Activated CD4-positive, CD25-positive, alpha-beta regulatory T cell (primary cell): ENCODE data around the gene SIPA1L3.

ENCODE experiments used
- DNase-seq, 4 experiments: peaks; one replicate each; lab custom pipeline; 2025; lab: John Stamatoyannopoulos, UW

SIPA1L3 gene

DNA sequence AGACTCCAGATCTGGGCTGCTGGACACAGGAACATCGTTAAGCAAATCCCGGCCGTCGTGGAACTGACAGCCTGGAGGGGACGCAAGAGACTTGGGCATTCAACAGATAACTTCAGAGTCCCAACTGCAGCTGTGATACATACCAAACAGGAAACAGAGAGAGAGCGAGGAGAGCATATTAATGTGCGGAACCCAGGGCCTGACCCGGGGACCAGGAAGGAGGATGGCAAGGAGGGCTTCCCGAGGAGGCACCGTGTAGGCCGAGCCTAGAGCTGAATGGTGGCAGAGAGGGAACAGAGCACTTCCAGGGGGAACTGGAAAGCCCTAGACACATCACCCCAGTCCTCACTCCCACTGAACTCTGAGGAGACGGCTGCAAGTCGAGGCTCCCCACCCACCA lies 68.1 kb downstream of the SIPA1L3 start:
- DNase-seq = no peak

DNA sequence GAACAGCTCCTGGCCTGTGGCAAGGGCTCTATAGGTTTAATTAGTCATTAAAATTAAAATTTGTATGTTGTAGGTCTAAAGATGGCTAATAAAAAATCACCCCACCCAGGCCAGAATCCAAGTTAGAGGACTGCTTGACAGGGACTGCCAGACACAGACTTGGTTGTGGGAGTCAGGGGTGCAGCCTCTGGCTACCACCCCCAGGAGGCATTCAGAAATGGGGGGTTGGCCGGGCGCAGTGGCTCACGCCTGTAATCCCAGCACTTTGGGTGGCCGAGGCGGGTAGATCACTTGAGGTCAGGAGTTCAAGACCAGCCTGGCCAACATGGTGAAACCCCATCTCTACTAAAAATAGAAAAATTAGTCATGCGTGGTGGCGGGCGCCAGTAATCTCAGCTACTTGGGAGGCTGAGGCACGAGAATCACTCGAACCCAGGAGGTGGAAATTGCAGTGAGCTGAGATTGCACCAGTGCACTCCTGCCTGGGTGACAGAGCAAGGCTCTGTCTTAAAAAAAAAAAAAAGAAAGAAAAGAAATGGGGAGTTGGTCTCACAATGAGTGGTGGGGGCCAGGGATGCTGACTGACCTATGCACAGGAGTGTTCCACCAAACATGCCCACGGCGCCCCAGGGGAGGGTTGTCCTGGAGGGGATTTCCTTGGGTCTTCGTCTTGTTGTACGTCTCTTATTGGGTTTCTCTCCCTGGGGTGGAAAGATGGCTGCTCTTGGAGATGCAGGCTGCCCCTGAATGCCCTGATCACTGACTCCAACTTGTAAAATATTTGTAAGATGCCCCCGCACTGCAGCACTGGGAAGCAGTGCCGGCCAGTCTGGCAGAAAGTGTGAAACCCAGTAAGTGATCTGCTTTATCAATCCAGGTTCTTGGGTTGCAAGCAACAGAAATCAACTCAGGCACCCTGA lies 68.8 kb downstream of the SIPA1L3 start:
- DNase-seq = no peak

DNA sequence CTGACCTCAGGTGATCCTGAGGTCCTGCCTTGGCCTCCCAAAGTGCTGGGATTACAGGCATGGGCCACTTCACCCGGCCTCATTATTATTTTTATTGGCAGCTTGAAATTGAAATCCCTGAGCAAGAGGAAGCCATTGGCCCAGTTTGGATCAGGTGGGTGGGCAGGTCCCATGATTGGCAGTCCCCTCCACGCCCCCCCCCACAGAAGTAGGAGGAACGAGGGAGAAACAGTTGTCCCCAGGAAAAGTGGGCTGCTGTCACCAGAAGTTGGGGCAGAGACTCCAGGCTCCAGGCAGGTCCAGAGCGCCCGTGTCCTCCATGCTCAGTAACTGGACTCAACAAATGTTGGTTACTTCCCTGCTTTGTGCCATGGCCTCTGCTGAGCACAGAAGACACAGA lies 70.4 kb downstream of the SIPA1L3 start:
- DNase-seq = no peak

DNA sequence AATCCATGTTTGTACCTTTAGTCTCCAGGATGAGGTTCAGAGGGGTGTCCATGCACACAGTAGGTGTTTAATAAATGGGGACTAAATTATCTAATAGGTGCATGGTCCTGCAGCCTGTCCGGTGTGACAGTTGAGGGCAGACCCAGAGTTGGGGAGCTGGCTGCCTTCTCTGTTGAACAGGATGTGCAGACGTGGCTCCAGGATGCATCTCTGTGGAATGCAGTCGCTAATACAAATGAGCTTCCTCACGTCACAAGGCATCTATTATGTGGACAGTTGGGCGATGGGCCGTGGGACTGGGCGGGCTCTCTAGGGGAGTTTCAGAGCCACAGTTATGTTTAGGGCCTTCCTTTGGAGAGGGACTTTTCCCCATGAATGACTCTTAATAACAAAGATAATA lies 71.0 kb downstream of the SIPA1L3 start:
- no peak for DNase-seq

DNA sequence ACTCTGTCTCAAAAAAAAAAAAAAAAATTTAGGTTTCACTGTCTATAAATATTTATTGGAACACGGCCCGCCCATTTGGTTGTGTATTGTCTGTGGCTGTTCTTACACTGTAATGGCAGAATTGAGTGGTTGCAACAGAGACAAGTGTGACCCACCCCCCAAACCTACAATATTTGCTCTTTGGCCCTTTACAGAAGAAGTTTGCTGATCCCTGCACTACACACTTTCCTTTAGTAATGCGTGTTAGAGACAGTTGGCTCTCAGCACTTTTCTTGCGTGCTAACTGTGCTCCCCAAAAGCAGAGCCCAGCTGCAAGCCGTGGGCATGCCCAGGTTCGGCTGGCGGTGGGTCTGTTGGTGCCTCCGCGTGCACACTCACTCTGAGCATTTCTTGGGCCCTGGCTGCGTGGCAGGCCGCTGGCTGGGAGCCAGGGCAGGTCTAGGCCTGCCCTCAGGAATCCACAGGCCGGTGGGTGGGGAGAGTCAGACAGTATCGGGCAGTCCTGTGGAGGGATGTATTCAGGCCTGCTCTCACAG lies 72.6 kb downstream of the SIPA1L3 start:
- DNase-seq = no peak

DNA sequence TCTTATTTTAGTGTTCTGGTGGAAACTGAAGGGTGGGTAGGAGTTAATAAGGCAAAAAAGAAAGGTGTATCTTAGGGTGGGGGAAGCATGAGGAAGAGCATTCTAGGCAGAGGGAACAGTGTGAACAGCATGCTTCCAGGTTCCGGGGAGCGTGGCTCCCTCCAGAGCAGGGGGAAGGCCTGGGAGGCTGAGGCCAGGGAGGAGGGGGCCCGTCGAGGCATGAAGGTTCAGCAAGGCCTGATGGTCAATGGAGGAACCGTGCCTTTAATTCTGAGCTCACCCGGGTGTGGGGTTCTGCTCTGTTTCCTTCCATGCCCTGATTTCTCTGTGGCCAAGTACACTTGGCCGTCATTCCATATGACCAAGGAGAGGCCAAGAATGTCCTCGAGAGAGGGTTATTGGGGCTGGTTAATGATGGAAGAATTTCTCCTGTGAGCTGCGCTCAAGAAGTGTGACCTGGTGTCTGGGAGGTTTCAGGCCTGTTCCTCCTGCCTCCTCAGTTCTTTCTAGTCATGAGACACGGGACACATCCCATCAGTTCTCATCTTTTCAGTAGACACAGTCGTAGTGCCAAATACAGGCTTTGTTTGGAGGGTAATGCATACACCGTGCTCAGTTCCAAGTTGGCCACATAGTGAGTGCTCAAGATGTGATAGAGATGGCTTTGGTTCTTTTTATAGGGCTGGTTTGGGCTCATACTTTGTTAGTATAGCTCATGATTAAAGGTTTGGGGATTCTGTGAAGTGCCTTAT lies 73.6 kb downstream of the SIPA1L3 start:
- no peak for DNase-seq

DNA sequence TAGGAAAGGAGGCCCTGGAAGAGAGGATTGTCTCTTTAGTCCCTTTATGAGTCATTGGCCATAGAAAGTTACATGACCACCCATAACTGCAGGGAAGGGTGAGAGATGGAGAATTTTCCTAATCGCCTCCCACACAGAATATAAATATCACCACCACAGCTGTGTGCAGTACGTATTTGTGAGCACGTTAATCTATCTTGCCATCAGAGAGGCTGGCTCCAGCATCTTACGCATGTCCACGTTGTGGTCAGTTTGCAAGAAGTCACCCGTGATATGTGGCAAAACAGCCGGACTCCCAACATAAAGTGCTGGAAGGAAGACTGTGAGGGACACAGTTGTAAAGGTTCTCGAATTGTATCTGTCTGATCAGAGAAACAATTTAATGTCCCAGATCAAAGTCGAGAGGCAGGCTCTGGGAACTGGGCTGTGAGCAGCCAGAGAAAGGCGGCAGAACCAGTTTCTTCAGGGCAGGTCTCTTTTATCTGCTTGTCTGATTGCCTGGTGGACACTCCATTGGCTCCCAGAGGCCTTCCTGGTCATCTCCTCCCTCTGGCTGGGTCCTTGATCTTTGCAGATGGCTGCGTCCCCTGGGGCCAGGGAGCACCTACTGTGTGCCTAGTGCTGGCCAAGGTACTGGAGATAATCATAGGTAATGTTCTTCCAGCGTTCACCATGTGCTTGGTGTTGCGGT lies 74.9 kb downstream of the SIPA1L3 start:
- no peak for DNase-seq

DNA sequence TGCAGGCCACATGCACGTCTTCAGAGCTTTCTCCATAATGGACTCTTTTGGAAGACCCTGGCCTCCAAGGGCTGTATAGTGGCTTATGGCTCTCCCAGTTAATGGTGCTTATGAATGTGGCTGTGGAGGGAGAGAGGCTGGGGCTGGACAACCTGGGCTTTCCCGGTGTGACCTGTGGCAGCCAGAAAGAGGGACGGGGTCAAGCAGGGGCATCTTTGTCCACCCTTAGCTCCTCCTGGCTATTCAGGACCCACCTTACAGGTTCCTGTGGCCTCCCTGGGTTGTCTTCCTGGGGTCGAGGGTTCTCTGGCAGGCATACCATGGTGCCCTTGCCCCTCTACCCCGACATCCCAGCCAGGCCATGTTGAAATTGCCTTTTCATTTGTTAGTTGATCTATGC lies 75.6 kb downstream of the SIPA1L3 start:
- no peak for DNase-seq

DNA sequence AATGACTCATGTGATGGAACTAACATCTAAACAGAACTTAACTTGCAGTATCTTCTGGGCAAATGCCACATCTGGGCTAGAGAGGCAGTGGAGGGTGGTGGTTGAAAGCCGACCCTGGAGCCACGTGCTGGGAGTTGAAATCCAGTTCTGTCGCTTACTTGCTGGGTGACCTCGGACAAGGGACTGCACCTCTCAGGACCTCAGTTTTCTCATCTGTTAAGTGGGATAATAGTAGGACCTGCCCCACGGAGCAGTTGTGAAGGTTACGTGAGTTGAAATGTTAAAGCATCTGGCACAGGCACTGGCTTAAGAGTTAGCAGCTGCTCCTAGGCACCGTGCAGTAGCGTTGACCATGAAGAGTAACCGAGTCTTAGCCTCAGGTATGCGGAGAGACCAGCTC lies 76.1 kb downstream of the SIPA1L3 start:
- no peak for DNase-seq

DNA sequence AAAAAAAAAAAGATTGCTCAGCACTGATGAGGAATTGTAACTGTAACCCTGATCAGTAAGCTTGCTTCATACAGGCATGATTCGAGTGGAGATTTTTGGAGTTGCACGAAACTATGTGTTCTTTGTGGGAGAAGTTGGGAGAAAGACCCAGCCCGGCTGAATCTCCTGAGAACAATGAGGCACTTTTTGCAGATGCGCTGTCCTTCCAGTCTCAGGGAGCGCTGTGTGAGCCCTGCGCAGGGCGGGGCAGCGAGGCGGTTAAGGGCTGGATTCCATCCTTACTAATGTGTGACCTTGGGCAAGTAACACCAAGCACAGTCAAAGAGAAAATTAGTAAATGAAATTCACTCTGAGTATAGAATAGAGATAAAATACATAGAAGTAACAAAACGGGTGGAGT lies 76.9 kb downstream of the SIPA1L3 start:
- no peak for DNase-seq

DNA sequence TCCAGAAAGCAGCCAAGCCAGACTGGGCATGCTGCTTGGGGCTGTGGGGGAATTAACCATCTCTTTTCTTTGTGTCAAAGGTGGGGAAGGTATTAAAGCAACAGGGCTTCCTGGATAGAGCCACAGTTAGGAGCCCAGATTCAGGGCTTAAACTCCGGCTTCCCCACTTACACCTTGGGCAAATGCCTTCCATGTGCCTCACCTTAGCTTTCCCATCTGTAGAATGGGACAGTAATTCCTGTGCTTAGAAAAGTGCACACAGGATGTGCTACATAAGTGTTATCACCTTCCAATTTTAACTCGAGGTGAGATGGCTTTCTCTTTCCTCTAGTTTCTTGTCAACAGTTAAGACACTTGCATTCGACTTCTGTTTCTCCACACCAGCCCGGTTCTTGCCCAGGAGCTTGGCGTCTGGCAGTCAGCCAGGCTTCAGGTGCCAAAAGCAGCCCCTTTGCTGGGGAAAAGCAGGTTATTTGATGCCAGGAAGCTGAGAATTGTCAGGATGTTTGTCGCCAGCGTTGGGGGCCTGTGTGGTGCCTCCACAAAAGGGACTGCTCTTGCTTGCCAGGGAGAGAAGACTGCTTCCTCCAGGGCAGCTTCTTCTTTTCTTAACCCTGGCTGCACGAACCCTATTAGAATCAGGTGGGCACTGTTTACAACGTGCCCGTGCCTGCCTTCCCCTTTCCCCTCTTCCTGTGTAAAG lies 79.2 kb downstream of the SIPA1L3 start:
- no peak for DNase-seq

DNA sequence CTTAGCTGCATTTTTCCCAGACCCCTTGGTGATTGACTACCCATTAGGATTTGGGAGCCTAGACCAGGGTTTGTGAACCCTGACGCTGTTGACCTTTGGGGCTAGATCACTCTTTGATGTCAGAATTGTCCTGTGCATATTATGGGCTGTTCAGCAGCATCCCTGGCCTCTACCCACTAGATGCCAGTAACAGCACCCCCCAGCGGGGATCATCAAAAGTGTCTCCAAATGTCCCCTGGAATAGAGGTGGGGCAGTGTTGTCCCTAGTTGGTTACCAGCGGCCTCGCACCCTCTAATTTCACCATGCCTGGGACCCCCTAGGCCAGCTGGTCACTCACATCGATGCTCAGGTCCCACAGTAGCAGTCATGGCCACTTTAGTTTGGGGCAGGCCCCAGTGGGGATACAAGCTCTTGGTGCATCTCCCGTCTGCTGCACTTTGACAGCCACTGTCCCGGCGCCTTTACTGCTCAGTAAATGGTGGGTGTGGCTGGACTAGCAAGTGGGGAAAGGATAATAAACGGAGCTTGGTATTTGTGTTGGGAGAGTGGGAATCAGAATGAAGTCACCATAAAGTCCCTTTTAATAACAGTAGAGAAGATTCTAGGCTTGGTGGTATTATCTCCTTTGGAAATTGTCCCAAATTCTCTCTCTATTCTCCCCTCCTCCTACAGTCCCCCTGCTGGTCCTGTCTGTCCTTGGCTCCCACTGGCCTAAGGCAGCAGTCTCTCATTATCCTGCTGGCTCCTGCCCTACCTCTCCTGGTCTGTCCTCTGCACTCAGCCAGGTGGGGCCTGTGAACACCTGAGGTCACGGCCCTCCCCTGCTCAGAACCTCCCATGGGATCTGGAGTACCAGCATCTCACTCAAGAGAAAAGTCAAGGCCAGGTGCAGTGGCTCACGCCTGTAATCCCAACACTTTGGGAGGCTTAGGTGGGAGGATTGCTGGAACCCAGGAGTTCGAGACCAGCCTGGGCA lies 80.6 kb downstream of the SIPA1L3 start:
- no peak for DNase-seq

DNA sequence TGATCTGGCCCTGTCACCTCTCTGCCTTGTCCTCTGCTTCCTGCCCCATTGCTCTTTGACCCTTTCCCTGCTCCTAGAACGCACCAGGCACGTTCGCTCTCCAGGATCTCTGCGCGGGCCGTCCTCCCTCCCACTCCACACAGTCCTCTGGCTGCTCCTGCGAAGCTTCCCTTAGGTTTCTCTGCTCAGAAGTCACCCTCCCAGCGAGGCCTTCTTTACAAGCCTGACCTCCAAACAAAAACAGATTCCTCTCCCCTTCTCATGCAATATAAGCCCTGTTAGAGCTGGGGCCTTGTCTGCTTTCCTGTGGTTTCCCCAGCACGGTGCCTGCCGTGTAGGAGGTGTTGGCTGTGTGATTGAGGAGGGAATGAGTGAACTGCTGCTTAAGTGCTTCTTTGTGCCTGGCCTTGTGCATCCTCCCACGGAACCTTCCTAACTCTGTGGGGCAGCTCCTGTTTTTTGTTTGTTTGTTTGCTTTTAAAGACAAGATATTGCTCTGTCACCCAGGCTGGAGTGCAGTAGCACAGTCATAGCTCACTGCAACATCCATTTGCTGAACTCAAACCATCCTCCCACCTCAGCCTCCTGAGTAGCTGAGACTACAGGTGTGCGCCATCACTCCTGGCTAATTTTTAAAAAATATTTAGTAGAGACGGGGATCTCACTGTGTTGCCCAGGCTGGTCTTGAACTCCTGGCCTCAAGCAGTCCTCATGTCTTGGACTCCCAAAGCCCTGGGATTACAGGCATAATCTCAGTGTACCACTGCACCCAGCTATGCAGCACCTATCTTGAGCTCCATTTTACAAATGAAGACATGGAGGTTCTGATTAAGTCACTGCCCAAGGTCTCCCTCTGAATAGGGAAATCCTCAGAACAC lies 82.0 kb downstream of the SIPA1L3 start:
- no peak for DNase-seq

DNA sequence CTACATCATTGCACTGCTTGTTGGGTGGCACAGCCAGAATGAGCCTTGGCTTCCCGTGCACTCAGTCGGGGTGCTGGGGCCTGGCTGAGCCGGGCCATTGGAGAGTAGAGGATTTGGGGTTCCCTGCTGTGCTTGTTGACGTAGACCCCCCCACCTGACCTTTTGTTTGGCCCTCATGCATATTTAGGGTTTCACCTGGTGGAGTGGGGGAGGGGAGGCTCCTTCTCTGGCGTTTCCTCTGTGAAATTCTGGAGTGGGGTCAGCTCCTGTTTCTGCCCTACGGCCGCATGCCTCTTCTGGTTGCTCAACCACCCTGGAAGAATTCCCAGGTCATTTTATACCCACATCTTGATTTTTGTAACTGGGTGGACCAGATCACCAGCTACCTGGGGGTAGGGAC lies 82.8 kb downstream of the SIPA1L3 start:
- DNase-seq = no peak

DNA sequence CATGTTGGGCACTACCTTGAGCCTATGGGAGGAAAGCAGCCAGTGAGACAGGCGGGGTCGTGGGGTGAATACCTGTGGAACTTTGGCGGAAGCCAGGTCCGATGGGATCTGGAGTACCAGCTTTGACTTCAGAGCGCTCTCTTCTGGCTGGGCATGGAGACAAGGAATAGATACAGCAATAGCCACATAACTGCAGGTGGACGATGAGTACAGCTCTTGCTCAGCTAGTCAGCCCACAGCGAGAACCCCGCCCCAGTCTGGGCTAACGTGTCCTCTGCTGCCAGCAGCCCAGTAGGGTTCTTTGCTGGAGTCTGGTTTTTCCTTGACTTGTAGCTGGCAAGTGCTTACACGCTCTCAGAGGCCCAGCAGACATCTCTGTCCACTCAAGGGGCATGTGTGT lies 83.4 kb downstream of the SIPA1L3 start:
- DNase-seq = no peak

DNA sequence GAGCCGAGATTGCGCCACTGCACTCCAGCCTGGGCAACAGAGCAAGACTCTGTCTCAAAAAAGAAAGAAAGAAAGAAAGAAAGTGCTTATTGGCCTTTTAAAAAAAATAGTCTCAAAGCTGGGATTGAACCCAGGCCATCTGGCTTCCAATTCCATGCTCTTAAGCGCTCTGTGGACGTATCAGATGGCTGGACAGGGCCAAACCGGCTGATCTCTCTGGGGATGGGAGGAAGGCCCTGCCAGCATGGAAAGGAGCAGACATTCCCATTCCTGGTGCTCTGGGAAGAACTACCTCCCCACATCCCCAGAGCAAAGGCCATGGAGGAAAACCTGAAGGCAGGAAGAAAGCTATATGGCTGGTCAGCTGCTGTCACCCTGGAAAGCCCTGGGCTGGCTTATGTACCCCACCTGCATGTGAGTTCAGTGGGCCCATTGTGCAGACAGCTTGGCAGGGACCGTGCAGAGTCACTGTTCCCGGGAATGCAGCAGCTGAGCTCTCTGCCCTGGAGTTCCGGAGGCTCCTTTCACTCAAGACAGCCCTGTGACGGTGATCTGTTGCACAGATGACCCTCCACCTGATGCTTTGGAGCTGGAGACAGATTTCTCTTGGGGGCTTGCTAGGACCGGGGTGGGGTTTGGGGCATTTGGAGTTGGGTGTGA lies 84.3 kb downstream of the SIPA1L3 start:
- DNase-seq = no peak

DNA sequence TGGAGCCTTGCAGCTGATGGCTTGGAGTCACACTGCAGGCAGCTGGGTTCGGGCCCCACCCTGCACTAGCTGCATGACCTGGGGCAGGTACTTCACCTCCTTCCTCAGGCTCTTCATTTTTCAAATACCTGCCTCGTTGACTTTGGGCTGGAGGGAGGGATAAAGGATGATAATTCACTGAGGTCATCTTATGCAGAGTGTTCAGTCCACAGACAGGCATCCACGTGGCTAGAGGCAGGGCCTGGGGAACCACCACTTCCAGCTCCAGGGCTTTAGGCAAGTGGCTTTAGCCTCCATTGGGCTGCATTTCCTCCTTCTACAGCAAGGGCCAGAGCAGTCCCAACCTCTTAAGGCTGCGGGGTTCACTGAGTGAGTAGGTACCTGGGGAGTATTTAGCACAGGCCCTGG lies 84.8 kb downstream of the SIPA1L3 start:
- no peak for DNase-seq

DNA sequence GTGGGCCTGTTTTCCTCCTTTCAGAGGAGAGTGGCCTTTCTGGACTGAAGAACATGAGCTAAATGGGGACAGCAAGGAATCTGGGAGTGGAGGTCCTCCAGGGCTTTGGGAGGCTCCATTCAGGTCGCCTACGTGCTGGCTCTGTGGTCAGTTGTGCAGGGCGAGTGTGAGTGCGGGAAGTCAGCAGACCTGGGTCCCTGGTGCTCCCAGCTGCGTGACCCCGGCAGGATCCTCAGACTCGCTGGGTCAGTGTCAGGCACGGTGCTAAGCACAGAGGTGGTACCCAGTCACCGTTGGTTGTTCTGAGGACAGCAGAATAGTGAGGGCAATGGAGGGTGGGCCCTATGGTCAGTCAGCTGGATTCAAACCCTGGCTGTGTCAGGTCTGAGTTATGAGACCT lies 85.8 kb downstream of the SIPA1L3 start:
- DNase-seq = no peak

DNA sequence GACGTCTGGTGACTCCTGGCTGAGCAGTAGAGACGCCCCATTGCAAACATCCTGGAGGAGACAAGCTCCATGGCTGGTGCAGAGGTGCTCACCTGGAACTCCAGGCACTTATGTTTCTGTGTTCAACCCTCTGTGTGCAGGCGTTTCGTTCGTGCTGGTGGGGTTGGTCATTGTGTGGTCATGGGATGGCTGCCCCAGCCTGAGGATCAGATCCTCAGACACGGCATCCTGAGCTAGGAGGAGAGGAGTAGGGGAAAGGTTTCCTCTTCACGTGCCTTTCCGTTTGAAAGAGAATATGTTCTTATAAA lies 87.8 kb downstream of the SIPA1L3 start:
- DNase-seq = no peak
